ENCODE data around the gene SLC25A13.
"Not testable (repeated sequence)": the region's sequence is repeated elsewhere in the genome, so short reads cannot be mapped to it uniquely, and the experiment has no call there.

Gene SLC25A13

GRCh38 chr7:96157856-96158255 is 164.0 kb downstream of the SLC25A13 start:
- DNase-seq (ENCODE audit: low read depth) = no peak

GRCh38 chr7:96154506-96154905 is 167.4 kb downstream of the SLC25A13 start:
- not testable (repeated sequence) for DNase-seq (ENCODE audit: low read depth)

- no peak for DNase-seq (ENCODE audit: low read depth)
Measured at GRCh38 chr7:96152706-96153105, 169.2 kb downstream of the SLC25A13 start.

- DNase-seq (ENCODE audit: low read depth) = no peak
Measured at GRCh38 chr7:96151889-96152288, 170.0 kb downstream of the SLC25A13 start.

GRCh38 chr7:96144260-96144526 is 177.7 kb downstream of the SLC25A13 start:
- no peak for DNase-seq (ENCODE audit: low read depth)

GRCh38 chr7:96143495-96144259 is 178.2 kb downstream of the SLC25A13 start:
- no peak for DNase-seq (ENCODE audit: low read depth)

- no peak for DNase-seq (ENCODE audit: low read depth)
Measured at GRCh38 chr7:96136600-96137239, 185.2 kb downstream of the SLC25A13 start.

- DNase-seq (ENCODE audit: low read depth) = no peak
Measured at GRCh38 chr7:96135241-96135640, 186.7 kb downstream of the SLC25A13 start.

- no peak for DNase-seq (ENCODE audit: low read depth)
Measured at GRCh38 chr7:96131525-96131924, 190.4 kb downstream of the SLC25A13 start.

GRCh38 chr7:96127746-96128145 is 194.2 kb downstream of the SLC25A13 start:
- no peak for DNase-seq (ENCODE audit: low read depth)

GRCh38 chr7:96126382-96126781 is 195.5 kb downstream of the SLC25A13 start:
- no peak for DNase-seq (ENCODE audit: low read depth)

- no peak for DNase-seq (ENCODE audit: low read depth)
Measured at GRCh38 chr7:96122746-96123145, 199.2 kb downstream of the SLC25A13 start.

- DNase-seq (ENCODE audit: low read depth) = no peak
Measured at GRCh38 chr7:96121752-96122151, 200.1 kb downstream of the SLC25A13 start.

- DNase-seq (ENCODE audit: low read depth) = no peak
Measured at GRCh38 chr7:96120445-96121225, 201.3 kb downstream of the SLC25A13 start.

- no peak for DNase-seq (ENCODE audit: low read depth)
Measured at GRCh38 chr7:96118449-96119001, 203.4 kb downstream of the SLC25A13 start.

GRCh38 chr7:96116173-96116572 is 205.7 kb downstream of the SLC25A13 start:
- no peak for DNase-seq (ENCODE audit: low read depth)

- DNase-seq (ENCODE audit: low read depth) = no peak
Measured at GRCh38 chr7:96114190-96114589, 207.7 kb downstream of the SLC25A13 start.

GRCh38 chr7:96111405-96111804 is 210.5 kb downstream of the SLC25A13 start:
- DNase-seq (ENCODE audit: low read depth) = no peak

GRCh38 chr7:96104984-96105383 is 216.9 kb downstream of the SLC25A13 start:
- no peak for DNase-seq (ENCODE audit: low read depth)

- DNase-seq (ENCODE audit: low read depth) = no peak
Measured at GRCh38 chr7:96102096-96102811, 219.6 kb downstream of the SLC25A13 start.

- no peak for DNase-seq (ENCODE audit: low read depth)
Measured at GRCh38 chr7:96100737-96101136, 221.2 kb downstream of the SLC25A13 start.

GRCh38 chr7:96097835-96098234 is 224.1 kb downstream of the SLC25A13 start:
- DNase-seq (ENCODE audit: low read depth) = no peak

Measured in activated T-cell treated with anti-CD3 and anti-CD28 coated beads for 24 hours (primary cell).